ENCODE data around the gene PRXL2B. TPM values are rescaled to one million over a fixed set of nuclear protein-coding genes. Genes with fewer than 3 reads are reported as not detected.

The PRXL2B gene
- total and polyA plus RNA-seq, 10 of the 15 experiments (the other 5 are each of a cell fraction or from before 2014, with no cell fraction given), result 0.44 to 5.6 (median 4.0) TPM

- H3K27me3 ChIP-seq (replicated peaks in 1 of 2; ENCODE audit: control insufficient read depth in 2 of 2, insufficient read depth in 2 of 2, low read length in 1 of 2), result no peaks in the 10 kb centered on the region
- ATAC-seq, result peak; percentile 31; the same call in 1 of the 3 replicates
- H3K9me3 ChIP-seq (replicated peaks; ENCODE audit: control insufficient read depth, insufficient read depth, low read length), result no peaks in the 10 kb centered on the region
- ChIA-PET SMC1A (ENCODE audit: uncharacterized antibody, unreplicated experiment) (no interaction called here), CTCF (no interaction called here), POLR2A (no interaction called here), RAD21 (ENCODE audit: unreplicated experiment) (no interaction called here)
- H3K79me2 ChIP-seq (ENCODE audit: control insufficient read depth, insufficient read depth, low read length), result no peaks in the 10 kb centered on the region
- DNase-seq (ENCODE audit: low read depth, low spot score), result no peak
- no TSS peak for BruUV-seq (replicated peaks)
- no peaks in the 10 kb centered on the region for H3K4me1 ChIP-seq (ENCODE audit: control insufficient read depth, insufficient read depth, low read length)
- intact Hi-C loops (cut with micrococcal nuclease; ENCODE audit: unreplicated experiment), result no loop called here
- in situ Hi-C loops (cut with MboI), result no loop called here
- no peak overlapping the region for H3K4me2 ChIP-seq (ENCODE audit: control insufficient read depth, insufficient read depth)
- H3K9ac ChIP-seq (ENCODE audit: control insufficient read depth, insufficient read depth, low read length), result no peak overlapping the region
- no peaks in the 10 kb centered on the region for H4K20me1 ChIP-seq (ENCODE audit: control insufficient read depth, insufficient read depth)
- 33% methylated on average over 28 of the region's 34 CpGs for WGBS (ENCODE audit: insufficient coverage, insufficient replicate concordance, low lambda C conversion rate, missing lambda C conversion rate)
- TF ChIP-seq SIN3A (IDR thresholded peaks at IDR 0.05; ENCODE audit: low read depth, low read length) (no peak), RELB (IDR thresholded peaks at IDR 0.05; ENCODE audit: low read depth) (no peak), CREB1 (IDR thresholded peaks at IDR 0.05; ENCODE audit: low read depth) (no peak), CUX1 (IDR thresholded peaks at IDR 0.05; ENCODE audit: insufficient replicate concordance, low read depth, low read length) (no peak), NR2F1 (conservative IDR thresholded peaks at IDR 0.05) (peak; percentile 59), SMARCA5 (IDR thresholded peaks at IDR 0.05) (no peak)
- TF ChIP-seq, protein P1, sequence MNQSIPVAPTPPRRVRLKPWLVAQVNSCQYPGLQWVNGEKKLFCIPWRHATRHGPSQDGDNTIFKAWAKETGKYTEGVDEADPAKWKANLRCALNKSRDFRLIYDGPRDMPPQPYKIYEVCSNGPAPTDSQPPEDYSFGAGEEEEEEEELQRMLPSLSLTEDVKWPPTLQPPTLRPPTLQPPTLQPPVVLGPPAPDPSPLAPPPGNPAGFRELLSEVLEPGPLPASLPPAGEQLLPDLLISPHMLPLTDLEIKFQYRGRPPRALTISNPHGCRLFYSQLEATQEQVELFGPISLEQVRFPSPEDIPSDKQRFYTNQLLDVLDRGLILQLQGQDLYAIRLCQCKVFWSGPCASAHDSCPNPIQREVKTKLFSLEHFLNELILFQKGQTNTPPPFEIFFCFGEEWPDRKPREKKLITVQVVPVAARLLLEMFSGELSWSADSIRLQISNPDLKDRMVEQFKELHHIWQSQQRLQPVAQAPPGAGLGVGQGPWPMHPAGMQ (IDR thresholded peaks at IDR 0.05; ENCODE audit: borderline replicate concordance), result no peak
- H3K27ac ChIP-seq (ENCODE audit: control insufficient read depth, insufficient read depth), result no peak overlapping the region
- no peak for FAIRE-seq
- H2AFZ ChIP-seq (ENCODE audit: control insufficient read depth, low read depth, low read length), result no peak overlapping the region
- H3K4me3 ChIP-seq, result no peak overlapping the region
- H3K36me3 ChIP-seq (ENCODE audit: control insufficient read depth in 2 of 2, insufficient read depth in 2 of 2, low read length in 1 of 2), result no peaks in the 10 kb centered on the region
Measured at GRCh38 chr1:2597441-2598328, 11.1 kb downstream of the PRXL2B start.

Measured in GM12878 (cell line).